IMR-90 (cell line): ENCODE data around the gene AAK1. TPM values are rescaled to one million over a fixed set of nuclear protein-coding genes. Genes with fewer than 3 reads are reported as not detected.

Experiments
- ATAC-seq: fragments of 200-7000 bp; cut with Tn5 transposase; 2 replicates; pipeline ENCODE4 v1.9.1; 2020; ENCODE audit warnings: low read depth, mild to moderate bottlenecking, moderate library complexity
- BruUV-seq: library from RNA; stranded (reverse); fragments of 400-500 nt; replicated peaks from 2 replicates; lab custom pipeline; 2021; lab: Mats Ljungman, UMichigan
- CTCF ChIA-PET: fragments of 300-600 bp; formaldehyde crosslinking; extraction: SDS; loops from one replicate; lab custom pipeline; 2021; ENCODE audit warnings: antibody characterized with exemption; lab: Yijun Ruan, JAX
- POLR2A ChIA-PET: fragments of 300-600 bp; sonication (Branson Sonifier 250); formaldehyde crosslinking; loops from one replicate; lab custom pipeline; 2022; ENCODE audit warnings: antibody characterized with exemption; ENCODE audit not compliant: unreplicated experiment; lab: Charles Lee
- DNase-seq: peaks from one replicate; pipeline ENCODE4 v3.0.0; 2013
- H2AFZ ChIP-seq: replicated peaks from 2 replicates; pipeline ENCODE3; 2013; ENCODE audit warnings: low read length, mild to moderate bottlenecking; ENCODE audit not compliant: poor library complexity
- H2AK5ac ChIP-seq: 2 replicates; pipeline ENCODE4 v1.6.1; 2013; ENCODE audit warnings: low read depth, low read length, inconsistent platforms
- H2AK9ac ChIP-seq: replicated peaks from 2 replicates; pipeline ENCODE3; 2013; ENCODE audit warnings: mild to moderate bottlenecking, low read depth, low read length, moderate library complexity; ENCODE audit not compliant: poor library complexity
- H2BK120ac ChIP-seq: 2 replicates; pipeline ENCODE4 v1.6.1; 2013; ENCODE audit warnings: low read depth, low read length, inconsistent platforms
- H2BK15ac ChIP-seq: 3 replicates; pipeline ENCODE4 v1.6.1; 2013; ENCODE audit warnings: low read depth, low read length, inconsistent platforms
- H2BK20ac ChIP-seq: 2 replicates; pipeline ENCODE4 v1.6.1; 2013; ENCODE audit warnings: low read depth, mild to moderate bottlenecking, inconsistent platforms, low read length, moderate library complexity
- H2BK5ac ChIP-seq: 2 replicates; pipeline ENCODE4 v1.6.1; 2013; ENCODE audit warnings: mild to moderate bottlenecking, low read depth, low read length, inconsistent platforms; ENCODE audit not compliant: poor library complexity, severe bottlenecking
- H3K14ac ChIP-seq: replicated peaks from 2 replicates; pipeline ENCODE4 v1.6.1; 2013; ENCODE audit warnings: low read depth, low read length, inconsistent platforms
- H3K18ac ChIP-seq: 2 replicates; pipeline ENCODE4 v1.6.1; 2013; ENCODE audit warnings: low read depth, low read length, control low read depth
- H3K23ac ChIP-seq: 2 replicates; pipeline ENCODE4 v1.6.1; 2013; ENCODE audit warnings: low read depth, low read length, inconsistent platforms
- H3K27ac ChIP-seq: 2 replicates; pipeline ENCODE4 v1.5.1; 2013; ENCODE audit warnings: mild to moderate bottlenecking, control low read depth, low read length; ENCODE audit not compliant: insufficient read depth
- H3K27me3 ChIP-seq: 2 replicates; pipeline ENCODE4 v1.6.1; 2013; ENCODE audit warnings: low read length; ENCODE audit not compliant: control insufficient read depth, insufficient read depth
- H3K36me3 ChIP-seq: 2 replicates; pipeline ENCODE4 v1.6.1; 2013; ENCODE audit warnings: low read length, mixed read lengths; ENCODE audit not compliant: control insufficient read depth, insufficient read depth
- H3K4ac ChIP-seq: 2 replicates; pipeline ENCODE4 v1.6.1; 2013; ENCODE audit warnings: low read depth, low read length, inconsistent platforms
- H3K4me1 ChIP-seq: 2 replicates; pipeline ENCODE4 v1.6.1; 2013; ENCODE audit warnings: low read length, mixed read lengths; ENCODE audit not compliant: control insufficient read depth, insufficient read depth
- H3K4me2 ChIP-seq: 2 replicates; pipeline ENCODE4 v1.6.1; 2013; ENCODE audit warnings: low read depth, mild to moderate bottlenecking, control low read depth, low read length, moderate library complexity
- H3K4me3 ChIP-seq: 2 replicates; pipeline ENCODE4 v1.5.1; 2013; ENCODE audit warnings: low read depth, mild to moderate bottlenecking, control low read depth, low read length, moderate library complexity; ENCODE audit not compliant: insufficient read depth
- H3K56ac ChIP-seq: 2 replicates; pipeline ENCODE4 v1.6.1; 2013; ENCODE audit warnings: low read length, inconsistent platforms; ENCODE audit not compliant: insufficient read depth; ENCODE audit errors: extremely low read depth
- H3K79me1 ChIP-seq, 2 experiments: 2 replicates each; pipeline ENCODE4 v1.6.1; 2013; ENCODE audit warnings: low read length in 2 of 2, inconsistent platforms in 1 of 2, low read depth in 1 of 2
- H3K9ac ChIP-seq: 2 replicates; pipeline ENCODE4 v1.6.1; 2013; ENCODE audit warnings: low read depth, low read length, control low read depth
- H3K9me1 ChIP-seq: 2 replicates; pipeline ENCODE4 v1.6.1; 2013; ENCODE audit warnings: low read length, inconsistent platforms; ENCODE audit not compliant: insufficient read depth
- H3K9me3 ChIP-seq: 2 replicates; pipeline ENCODE4 v1.6.1; 2013; ENCODE audit warnings: low read length; ENCODE audit not compliant: control insufficient read depth, insufficient read depth
- H4K20me1 ChIP-seq: 2 replicates; pipeline ENCODE4 v1.6.1; 2013; ENCODE audit warnings: low read length, inconsistent platforms; ENCODE audit not compliant: insufficient read depth
- H4K5ac ChIP-seq: 2 replicates; pipeline ENCODE4 v1.6.1; 2013; ENCODE audit warnings: mild to moderate bottlenecking, low read depth, low read length, control low read depth
- H4K8ac ChIP-seq, 2 experiments: 2 replicates each; pipeline ENCODE4 v1.6.1; 2013; ENCODE audit warnings: low read depth in 2 of 2, low read length in 2 of 2, control low read depth in 1 of 2, inconsistent platforms in 1 of 2
- H4K91ac ChIP-seq: 2 replicates; pipeline ENCODE4 v1.6.1; 2013; ENCODE audit warnings: low read depth, low read length, inconsistent platforms; ENCODE audit not compliant: insufficient read depth
- CEBPB ChIP-seq: IDR thresholded peaks from 2 replicates; pipeline ENCODE4 v1.6.1; 2012; ENCODE audit warnings: low read depth, low read length, improper control_type of control experiment
- RCOR1 ChIP-seq: IDR thresholded peaks from 2 replicates; pipeline ENCODE4 v1.6.1; 2012; ENCODE audit warnings: mild to moderate bottlenecking, low read length, improper control_type of control experiment; ENCODE audit not compliant: insufficient replicate concordance
- WGBS, 2 experiments: methylation state at CpG; one replicate each; pipeline versions ENCODE4 v1.1.5 to v1.1.7; 2013; ENCODE audit warnings: missing lambda C conversion rate in 2 of 2; ENCODE audit not compliant: insufficient read length in 1 of 2; ENCODE audit errors: extremely low coverage in 2 of 2; 5-methylcytosine and 5-hydroxymethylcytosine counted together
- dilution Hi-C: fragments of 300-500 bp; cut with HindIII; formaldehyde crosslinking; loops from one replicate; pipeline ENCODE4 v1.14.3; 2018; ENCODE audit warnings: low sequenced_read_pairs; ENCODE audit not compliant: unreplicated experiment
- in situ Hi-C: fragments of 300-500 bp; cut with MboI; formaldehyde crosslinking; loops from 3 replicates; pipeline ENCODE4 v1.14.3; 2019; ENCODE audit warnings: low sequenced_read_pairs, inconsistent platforms, mixed read lengths
- intact Hi-C: fragments of 100-400 bp; cut with micrococcal nuclease; formaldehyde crosslinking; loops from 2 replicates; pipeline ENCODE4 v1.10.0; 2022
- polyA plus RNA-seq, 3 experiments: library from polyadenylated mRNA; depleted of rRNA; stranded (reverse); fragments of >200 nt; gene quantifications; 2 replicates each; pipeline ENCODE4 v1.2.3, GENCODE V29; 2012; ENCODE audit warnings: low replicate concordance in 1 of 3
- total RNA-seq: library from RNA; depleted of rRNA; stranded (reverse); fragments of >200 nt; gene quantifications from 2 replicates; pipeline ENCODE4 v1.2.3, GENCODE V29; 2012

Gene AAK1
- total and polyA plus RNA-seq, 2 of the 4 experiments (the other 2 are of a cell fraction) = 21.9 to 26.5 TPM

DNA sequence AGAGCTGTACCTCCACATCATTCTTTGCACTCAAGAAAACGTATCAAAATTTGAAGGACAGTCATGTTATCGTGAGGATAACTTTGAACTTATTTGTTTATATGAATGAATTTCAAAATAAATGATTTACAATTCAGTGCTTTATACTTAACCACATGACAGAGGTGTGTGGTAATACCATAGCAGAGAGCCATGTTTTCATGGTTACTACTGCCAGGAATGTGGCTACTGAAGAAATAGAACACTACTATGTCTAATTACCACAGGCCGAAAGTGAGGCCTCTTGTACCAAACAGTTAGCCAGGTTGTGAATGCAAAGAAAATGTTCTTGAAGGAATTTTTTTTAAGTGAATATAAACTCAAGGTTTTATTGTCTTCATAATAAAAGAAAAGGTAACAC, 49.2 kb downstream of the AAK1 start:
- no peak overlapping the region for H2AK9ac ChIP-seq
- no peak overlapping the region for H4K5ac ChIP-seq
- no peaks in the 10 kb centered on the region for H3K27me3 ChIP-seq
- H3K56ac ChIP-seq = no peak overlapping the region
- peaks cover 53 to 79% of the 10 kb centered on the region in 2 experiments for H3K79me1 ChIP-seq
- TF ChIP-seq RCOR1 (no peak), CEBPB (peak; percentile 43; the same call in 1 of the 2 replicates)
- no peak overlapping the region for H3K23ac ChIP-seq
- H3K36me3 ChIP-seq = peaks cover 3% of the 10 kb centered on the region
- H3K27ac ChIP-seq = no peak overlapping the region
- H3K4me2 ChIP-seq = no peak overlapping the region
- H3K4me1 ChIP-seq = peaks cover 10% of the 10 kb centered on the region
- no peak overlapping the region for H3K9ac ChIP-seq
- DNase-seq (peak; percentile 51), ATAC-seq (peak; percentile 46)
- H3K4me3 ChIP-seq = no peak overlapping the region
- H2BK15ac ChIP-seq = no peak overlapping the region
- H4K20me1 ChIP-seq = peaks cover 50% of the 10 kb centered on the region
- peaks cover 11% of the 10 kb centered on the region for H3K9me1 ChIP-seq
- no CpG with 5 or more reads among the region's 3 CpGs for WGBS, 2 experiments
- in situ Hi-C loops = no loop called here
- no peaks in the 10 kb centered on the region for H3K9me3 ChIP-seq
- dilution Hi-C loops = no loop called here
- CTCF ChIA-PET = no interaction called here
- H2AFZ ChIP-seq = no peak overlapping the region
- POLR2A ChIA-PET = no interaction called here
- no peak overlapping the region for H2AK5ac ChIP-seq
- intact Hi-C loops = no loop called here
- no peak overlapping the region for H4K91ac ChIP-seq
- no TSS peak for BruUV-seq
- no peak overlapping the region for H2BK20ac ChIP-seq
- no peak overlapping the region for H2BK5ac ChIP-seq
- no peak overlapping the region for H3K14ac ChIP-seq
- no peak overlapping the region for H2BK120ac ChIP-seq
- no peak overlapping the region for H3K18ac ChIP-seq
- no peak overlapping the region for H4K8ac ChIP-seq
- no peak overlapping the region for H3K4ac ChIP-seq
